Subcutaneous adipose tissue (tissue), 4 donors: ENCODE results near the gene SPARCL1. TPM values are rescaled to one million over a fixed set of nuclear protein-coding genes. Genes with fewer than 3 reads are reported as not detected.

Experiments
- CTCF ChIP-seq: fragments of 450-650 bp; IDR thresholded peaks from one replicate; pipeline ENCODE4 v1.5.1; 2016; ENCODE audit warnings: low read depth, mild to moderate bottlenecking, control low read depth, antibody characterized with exemption, moderate library complexity
- total RNA-seq, 4 donors: library from RNA; depleted of rRNA; stranded (reverse); fragments of >200 nt; gene quantifications; one replicate each; pipeline ENCODE4 v1.1.0, GENCODE V29; 2016

The SPARCL1 gene
- total RNA-seq, 4 donors from 2014 or later = 270 to 613 (median 543) TPM

GRCh38 chr4:87499403-87500091 is 29.6 kb downstream of the SPARCL1 start:
- no peak for TF ChIP-seq CTCF

DNA sequence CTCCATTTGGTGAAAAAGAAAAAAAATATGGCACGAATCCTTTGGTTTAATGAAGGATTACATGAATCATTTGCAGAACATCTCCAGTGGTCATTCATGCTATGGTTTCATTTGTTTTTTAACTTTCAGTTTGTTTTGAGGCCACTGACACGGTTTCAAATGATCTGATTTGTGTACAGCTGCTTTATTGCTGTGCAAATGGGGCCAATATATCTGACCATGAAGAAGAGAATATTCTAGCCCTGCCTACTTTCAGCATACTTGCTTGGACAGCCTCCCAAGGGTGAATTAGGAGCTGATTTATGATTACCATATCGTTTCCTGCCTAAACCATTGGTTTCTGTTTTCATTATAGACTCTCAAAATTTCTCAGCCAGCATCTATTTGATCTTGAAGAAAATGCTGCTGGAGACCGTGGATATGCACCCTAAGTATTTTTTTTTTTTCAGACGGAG is 30.7 kb downstream of the SPARCL1 start:
- TF ChIP-seq CTCF = no peak

GRCh38 chr4:87497578-87497977 is 31.6 kb downstream of the SPARCL1 start:
- no peak for TF ChIP-seq CTCF

GRCh38 chr4:87497159-87497558 is 32.0 kb downstream of the SPARCL1 start:
- TF ChIP-seq CTCF = no peak

GRCh38 chr4:87493115-87493514 is 36.1 kb downstream of the SPARCL1 start:
- TF ChIP-seq CTCF = no peak

- no peak for TF ChIP-seq CTCF
Measured at GRCh38 chr4:87491436-87491835, 37.7 kb downstream of the SPARCL1 start.

GRCh38 chr4:87490664-87491369 is 38.4 kb downstream of the SPARCL1 start:
- no peak for TF ChIP-seq CTCF
